Hematopoietic multipotent progenitor cell treated with erythropoietin and hydrocortisone succinate and interleukin-3 and kit ligand, for 15 days (in vitro differentiated cells): Measurements from ENCODE around the gene SLC35G3.
"Not testable (repeated sequence)": the region's sequence is repeated elsewhere in the genome, so short reads cannot be mapped to it uniquely, and the experiment has no call there.

Experiments
- DNase-seq: peaks from one replicate; pipeline ENCODE4 v3.0.0-alpha.2; 2015; ENCODE audit warnings: low spot score

SLC35G3 gene

GRCh38 chr17:35194001-35194400 lies at the start of gene SLC35G3:
TSS of gene SLC35G3 (minus strand) at chr17:35194393. CDS start at chr17:35194307, 86 bp downstream.
- DNase-seq: not testable (repeated sequence)

DNA sequence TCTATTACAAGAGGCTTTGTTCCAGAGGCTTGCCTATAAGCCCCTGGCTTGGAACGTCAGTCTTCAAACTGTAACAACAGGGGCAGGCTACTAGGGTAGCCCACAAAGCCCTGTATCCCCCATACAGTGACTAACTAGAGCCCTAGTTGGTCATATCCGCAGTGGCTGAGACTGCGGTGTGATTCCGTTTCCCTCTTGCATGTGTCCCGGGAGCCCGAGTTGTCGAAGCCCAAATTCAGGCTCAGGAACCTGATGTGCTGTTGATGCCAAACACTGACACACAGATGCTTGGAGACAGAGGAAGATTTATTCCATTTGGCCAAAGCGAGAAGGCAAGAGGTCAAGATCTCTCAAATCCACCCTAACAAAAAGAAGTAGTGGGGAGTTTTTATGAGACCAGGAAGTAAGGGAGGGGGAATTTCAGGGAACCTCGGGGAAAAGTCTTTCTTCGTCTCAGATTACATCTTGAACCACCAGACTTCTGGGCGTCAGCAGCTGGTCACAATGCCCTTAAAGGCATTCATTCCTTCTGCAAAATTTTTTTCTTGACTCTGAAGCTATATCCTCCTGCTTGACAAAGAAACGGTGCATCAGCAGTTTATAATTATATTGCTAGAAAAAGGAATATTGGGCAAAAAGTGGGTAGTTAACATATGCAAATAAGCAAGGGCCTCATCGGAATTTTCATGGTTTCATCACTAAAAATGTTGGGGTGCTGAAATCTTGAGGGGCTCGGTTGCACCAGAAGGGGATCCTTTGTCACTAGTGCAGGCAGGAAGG lies 49.6 kb upstream of the SLC35G3 start:
- no peak for DNase-seq

DNA sequence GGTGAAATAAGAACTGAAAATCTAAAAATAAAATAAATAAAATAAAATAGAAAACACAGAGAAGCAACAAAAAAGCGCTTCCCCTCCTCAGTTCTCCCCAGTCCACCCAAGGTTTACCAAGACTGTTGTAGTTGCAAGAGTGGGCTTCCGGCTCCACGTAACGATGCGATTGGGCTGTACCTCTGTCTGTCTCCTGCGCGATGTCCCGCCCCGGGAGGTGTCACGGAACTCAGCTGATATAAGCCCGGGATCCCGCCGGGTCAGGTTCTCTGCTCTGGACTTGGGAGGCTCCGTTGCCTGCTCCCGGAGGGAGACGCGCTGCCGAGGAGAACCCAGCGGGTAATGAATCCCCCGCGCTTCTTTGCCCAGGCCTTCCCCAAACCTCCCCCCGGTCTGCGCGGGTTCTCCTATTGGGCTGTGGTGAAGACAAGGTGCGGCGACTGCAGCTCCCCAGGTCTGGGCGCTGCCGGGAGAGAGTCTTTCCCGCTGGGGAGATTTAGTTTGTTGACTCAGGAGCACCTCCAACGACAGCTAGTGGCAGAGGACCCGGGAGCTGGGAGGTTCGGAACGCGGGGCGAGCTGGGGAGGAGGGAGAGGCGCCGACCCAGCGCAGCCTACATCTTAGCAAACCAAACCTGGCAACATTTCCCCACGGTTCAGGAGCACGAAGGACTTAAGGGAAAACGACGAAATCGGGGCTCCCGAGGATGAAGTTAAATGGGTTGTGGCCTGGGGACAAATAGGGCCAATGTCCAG lies 48.8 kb upstream of the SLC35G3 start, which contains the start of gene SLFN5:
TSS of gene SLFN5 (plus strand) at position 268 of the 756 bp plus-strand sequence. CDS start 15,619 bp downstream, outside the sequence.
- DNase-seq: peak; percentile 81

DNA sequence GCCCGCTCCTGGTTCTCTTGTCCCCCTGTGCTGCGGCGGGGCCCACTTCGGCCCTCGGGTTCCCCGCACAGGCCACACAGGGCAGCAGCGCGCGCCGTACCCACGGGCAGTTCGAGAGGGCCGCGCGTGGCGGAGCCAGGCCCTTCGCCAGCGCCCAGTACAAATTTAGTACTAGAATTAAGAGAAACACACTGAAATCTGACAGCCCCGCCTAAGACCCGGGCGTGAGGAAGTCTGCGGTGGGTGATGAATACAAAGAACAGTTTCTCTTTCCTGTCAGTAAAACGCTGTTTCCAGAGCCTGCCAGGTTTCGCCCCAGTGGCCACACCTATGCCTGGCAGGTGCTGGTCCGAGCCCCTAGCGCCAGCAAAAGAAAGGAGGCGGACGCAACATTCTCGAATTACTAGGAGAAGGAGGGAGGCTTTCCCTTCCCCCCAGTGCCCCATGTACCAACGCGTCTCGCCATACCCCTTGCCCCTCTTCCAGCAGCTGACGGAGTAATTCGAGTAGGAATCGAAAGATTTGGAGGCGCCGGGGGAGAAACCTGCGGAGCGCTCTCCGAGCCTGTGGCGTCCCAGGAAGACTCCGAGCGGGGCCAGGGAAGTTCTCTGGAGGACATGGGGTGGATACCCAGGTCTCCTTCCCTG lies 48.1 kb upstream of the SLC35G3 start:
- DNase-seq: peak; percentile 35

DNA sequence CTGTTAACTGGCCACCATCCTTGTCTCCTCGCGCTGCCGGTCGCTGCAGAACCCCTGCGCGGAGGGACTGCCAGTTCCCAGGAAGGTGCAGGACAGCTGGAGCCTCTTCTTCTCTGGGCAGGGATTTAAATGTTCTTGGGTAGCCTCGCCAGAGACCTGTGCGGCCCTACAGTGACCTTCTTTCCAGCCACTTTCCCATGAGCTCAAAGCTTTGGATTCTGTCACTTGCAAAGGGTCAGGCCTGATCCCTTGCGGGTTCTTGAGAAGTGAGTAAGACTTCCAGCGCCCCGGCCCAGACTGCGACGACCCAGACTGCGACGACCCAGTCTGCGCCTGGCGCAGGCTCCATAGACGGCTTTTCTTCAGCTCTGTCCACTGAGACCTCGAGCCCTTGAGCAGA lies 47.3 kb upstream of the SLC35G3 start:
- no peak for DNase-seq

GRCh38 chr17:35240861-35241260 lies 46.7 kb upstream of the SLC35G3 start:
- DNase-seq: no peak

GRCh38 chr17:35239823-35240222 lies 45.6 kb upstream of the SLC35G3 start:
- DNase-seq: no peak

GRCh38 chr17:35238821-35239220 lies 44.6 kb upstream of the SLC35G3 start:
- DNase-seq: no peak

GRCh38 chr17:35236821-35237220 lies 42.6 kb upstream of the SLC35G3 start:
- no peak for DNase-seq

DNA sequence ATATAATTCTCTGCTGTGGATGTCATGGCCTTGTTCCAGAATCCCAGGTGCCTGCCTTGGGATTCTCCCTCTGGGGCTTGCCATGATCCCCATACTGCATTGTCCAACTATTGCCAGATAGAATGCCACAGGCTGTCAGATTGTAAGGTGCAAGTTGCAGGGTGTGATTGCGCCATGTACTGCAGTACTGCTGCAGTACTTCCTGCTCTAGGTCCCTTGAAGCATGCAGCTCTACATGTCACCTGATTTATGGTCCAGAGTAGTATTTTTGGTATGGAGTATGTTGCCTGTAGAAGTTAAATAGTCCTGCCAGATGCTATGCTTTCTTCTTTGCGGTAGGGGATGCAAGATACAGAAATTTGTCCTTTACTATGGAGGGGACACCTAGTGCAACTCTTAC lies 41.7 kb upstream of the SLC35G3 start:
- DNase-seq: no peak

- DNase-seq: no peak
These were observed 41.1 kb upstream of the SLC35G3 start for GRCh38 chr17:35235289-35235688.

DNA sequence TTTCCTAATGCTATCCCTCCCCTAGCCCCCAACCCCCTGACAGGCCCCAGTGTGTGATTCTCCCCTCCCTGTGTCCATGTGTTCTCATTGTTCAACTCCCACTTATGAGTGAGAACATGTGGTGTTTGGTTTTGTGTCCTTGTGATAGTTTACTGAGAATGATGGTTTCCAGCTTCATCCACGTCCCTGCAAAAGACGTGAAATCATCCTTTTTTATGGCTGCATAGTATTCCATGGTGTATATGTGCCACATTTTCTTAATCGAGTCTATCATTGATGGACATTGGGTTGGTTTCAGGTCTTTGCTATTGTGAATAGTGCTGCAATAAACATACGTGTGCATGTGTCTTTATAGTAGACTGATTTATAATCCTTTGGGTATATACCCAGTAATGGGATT lies 40.1 kb upstream of the SLC35G3 start:
- DNase-seq: not testable (repeated sequence)

- no peak for DNase-seq
These were observed 35.4 kb upstream of the SLC35G3 start for GRCh38 chr17:35229638-35230037.

DNA sequence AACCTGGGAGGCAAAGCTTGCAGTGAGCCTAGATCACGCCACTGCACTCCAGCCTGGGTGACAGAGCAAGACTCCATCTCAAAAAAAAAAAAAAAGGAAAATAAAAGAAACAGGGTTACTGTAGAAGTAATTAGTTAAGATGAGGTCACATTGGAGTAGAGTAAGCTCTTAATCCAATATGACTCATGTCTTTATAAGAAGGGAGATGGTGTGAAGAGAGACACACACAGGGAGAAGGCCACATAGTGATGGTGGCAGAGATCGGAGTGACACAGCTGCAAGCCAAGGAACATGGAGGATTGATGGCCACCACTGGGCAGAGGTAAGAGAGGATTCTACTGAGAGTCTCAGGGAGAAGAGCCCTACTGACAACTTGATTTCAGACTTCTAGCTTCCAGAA lies 33.4 kb upstream of the SLC35G3 start:
- DNase-seq: no peak

DNA sequence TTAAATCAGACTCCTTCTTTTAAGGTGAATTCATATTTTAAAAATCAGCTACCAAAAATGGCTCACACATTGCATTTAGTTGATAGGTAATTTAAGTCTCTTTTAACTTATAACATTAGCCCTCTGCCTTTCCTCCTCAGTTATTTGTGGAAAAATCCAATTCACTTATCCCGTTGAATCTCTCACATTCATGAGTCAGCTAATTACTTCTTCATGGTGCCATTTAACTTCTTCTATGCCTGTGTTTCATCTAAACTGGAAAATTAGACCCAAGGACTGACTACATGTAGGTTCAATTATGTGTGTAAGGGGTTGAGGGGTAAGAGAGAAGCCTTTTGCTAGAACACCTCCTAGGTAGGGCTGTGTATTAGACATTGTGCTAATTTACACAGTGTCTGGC lies 30.2 kb upstream of the SLC35G3 start:
- DNase-seq: no peak

DNA sequence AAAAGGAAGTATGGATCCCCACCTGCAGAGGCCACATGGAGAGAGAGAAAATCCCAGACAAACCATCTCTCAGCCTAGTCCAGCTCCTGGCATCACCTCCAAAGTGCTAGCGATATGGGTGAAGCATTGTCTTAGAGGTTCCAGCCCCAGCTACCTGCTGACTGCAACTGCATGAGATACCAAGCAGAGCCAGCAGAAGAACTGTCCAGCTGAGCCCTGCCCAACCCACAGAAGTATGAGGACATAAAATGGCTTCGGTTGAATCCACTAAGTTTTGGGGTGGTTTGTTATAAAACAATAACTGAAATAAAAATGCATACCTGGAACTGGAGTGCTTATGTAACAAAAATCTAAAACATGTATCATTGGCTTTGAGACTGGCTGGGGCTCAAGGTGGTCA lies 28.3 kb upstream of the SLC35G3 start:
- DNase-seq: no peak

DNA sequence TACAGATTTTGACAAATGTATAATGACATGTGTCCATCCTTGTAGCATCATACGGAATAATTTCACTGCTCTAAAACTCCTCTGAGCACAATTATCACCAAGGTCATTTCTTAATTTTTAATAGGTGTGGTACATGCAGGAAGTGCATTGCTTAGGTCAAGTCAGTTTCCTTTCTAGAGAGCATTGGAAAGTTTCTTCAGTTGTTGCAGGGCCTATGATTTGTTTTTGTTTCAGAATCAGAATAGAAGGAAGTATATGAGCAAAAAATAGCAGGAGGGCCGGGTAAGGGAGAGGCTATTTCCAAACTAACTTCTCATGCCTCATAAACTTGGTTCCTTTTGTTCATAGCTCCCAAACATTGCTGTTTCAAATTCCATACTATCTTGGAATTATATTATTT lies 24.7 kb upstream of the SLC35G3 start:
- no peak for DNase-seq

GRCh38 chr17:35217107-35217506 lies 22.9 kb upstream of the SLC35G3 start:
- DNase-seq: no peak

GRCh38 chr17:35214631-35215273 lies 20.6 kb upstream of the SLC35G3 start:
- no peak for DNase-seq

DNA sequence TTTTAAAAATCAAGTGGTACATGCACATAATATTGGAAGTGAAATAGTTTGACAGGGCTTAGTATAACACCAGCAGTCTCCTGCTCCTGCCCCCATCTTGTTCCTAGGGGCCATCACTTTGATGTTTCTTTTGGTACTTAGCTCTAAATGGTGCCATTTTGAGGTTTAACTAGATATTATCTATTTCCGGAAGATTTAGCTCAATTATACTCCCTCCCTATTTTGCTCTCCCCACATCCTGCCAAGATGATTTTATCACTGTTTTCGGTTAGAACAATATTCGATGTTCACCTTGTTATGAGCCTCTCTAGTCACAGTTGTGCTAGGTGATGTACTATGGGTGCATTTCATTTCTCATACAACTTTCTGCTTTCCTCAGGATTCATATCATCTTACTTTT lies 20.0 kb upstream of the SLC35G3 start:
- no peak for DNase-seq

DNA sequence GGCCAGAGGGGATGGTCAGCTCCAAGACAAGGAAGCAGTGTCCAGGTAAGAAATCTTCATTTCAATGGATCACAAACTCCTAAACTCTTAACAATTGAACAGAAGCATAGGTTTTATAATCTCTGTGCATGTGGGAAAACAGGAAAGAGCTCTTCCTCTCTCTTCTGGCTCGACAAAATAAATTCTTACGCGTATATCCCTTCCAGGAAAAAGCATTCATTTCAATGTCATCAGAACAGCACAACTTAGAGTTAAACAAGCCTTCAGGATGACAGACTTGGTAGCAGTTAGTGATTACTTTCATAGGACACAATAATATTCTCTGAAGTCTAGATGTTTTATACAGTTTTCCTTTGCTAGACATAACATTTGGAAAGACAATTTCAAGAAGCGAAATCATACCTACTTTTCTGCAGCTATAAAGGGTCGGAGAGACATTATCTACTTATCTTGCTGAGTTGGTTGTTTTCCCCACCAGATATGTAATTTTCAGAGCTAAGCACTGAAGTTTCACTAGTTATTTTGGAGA lies 19.3 kb upstream of the SLC35G3 start:
- DNase-seq: no peak

- DNase-seq: no peak
These were observed 18.5 kb upstream of the SLC35G3 start for GRCh38 chr17:35212668-35213067.
